OCI-LY1 (cell line): Measurements from ENCODE around the gene RAB3GAP2.
A peak's percentile ranks its signal among the peaks of the same experiment; 100 is the strongest.

Experiments
- EZH2 ChIP-seq: fragments of 200-600 bp; sonication (generic), shearing (Covaris generic); IDR thresholded peaks from 2 replicates; pipeline ENCODE4 v1.8.0; 2017; ENCODE audit warnings: borderline replicate concordance, mixed run types, mild to moderate bottlenecking, antibody characterized with exemption, low read length, moderate library complexity, mixed read lengths
- TF ChIP-seq, protein P1 (sequence below): fragments of 200-600 bp; sonication (generic), shearing (Covaris generic); IDR thresholded peaks from 2 replicates; pipeline ENCODE4 v1.5.1; 2017; ENCODE audit warnings: mild to moderate bottlenecking, antibody characterized with exemption, low read length, moderate library complexity, mixed read lengths

DNA sequence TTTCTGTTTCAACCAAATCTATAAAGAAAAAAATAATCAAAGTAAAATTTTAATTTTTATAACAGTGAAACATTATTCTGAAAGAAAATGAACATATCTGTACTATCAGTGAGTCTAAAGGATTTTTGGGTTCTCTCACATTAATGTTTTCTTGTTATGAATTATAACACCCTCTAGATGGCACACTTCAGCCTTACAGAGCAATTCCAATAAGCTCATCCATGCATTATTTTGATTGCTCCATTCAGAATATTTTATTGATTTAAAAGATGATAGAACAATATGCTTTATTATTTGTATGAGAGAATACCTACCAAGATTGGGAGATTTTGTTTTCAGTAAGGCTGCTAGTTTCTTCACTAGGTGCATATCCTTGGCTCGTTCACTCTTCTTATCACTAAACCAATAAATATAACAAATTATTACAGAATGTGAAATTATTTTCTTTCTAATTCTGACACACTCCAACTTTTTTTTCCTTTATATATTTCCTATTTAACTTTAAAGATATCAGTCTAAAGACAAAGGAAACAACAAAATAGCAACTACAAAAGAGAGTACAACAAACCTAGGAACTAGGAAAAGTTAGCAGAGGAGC lies 82.4 kb downstream of the RAB3GAP2 start:
- TF ChIP-seq, protein P1, sequence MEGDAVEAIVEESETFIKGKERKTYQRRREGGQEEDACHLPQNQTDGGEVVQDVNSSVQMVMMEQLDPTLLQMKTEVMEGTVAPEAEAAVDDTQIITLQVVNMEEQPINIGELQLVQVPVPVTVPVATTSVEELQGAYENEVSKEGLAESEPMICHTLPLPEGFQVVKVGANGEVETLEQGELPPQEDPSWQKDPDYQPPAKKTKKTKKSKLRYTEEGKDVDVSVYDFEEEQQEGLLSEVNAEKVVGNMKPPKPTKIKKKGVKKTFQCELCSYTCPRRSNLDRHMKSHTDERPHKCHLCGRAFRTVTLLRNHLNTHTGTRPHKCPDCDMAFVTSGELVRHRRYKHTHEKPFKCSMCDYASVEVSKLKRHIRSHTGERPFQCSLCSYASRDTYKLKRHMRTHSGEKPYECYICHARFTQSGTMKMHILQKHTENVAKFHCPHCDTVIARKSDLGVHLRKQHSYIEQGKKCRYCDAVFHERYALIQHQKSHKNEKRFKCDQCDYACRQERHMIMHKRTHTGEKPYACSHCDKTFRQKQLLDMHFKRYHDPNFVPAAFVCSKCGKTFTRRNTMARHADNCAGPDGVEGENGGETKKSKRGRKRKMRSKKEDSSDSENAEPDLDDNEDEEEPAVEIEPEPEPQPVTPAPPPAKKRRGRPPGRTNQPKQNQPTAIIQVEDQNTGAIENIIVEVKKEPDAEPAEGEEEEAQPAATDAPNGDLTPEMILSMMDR, result peak; percentile 48
- TF ChIP-seq EZH2, result no peak
